SK-N-SH (cell line): ENCODE results near the gene MED27. TPM values are rescaled to one million over a fixed set of nuclear protein-coding genes. Genes with fewer than 3 reads are reported as not detected.

Experiments
- CTCF ChIA-PET: fragments of 300-600, 350-600 bp; formaldehyde crosslinking; extraction: SDS; loops from one replicate; lab custom pipeline; 2021; lab: Yijun Ruan, JAX
- POLR2A ChIA-PET: fragments of 350-600 bp; sonication (Branson Sonifier 250); formaldehyde crosslinking; extraction: SDS; loops from one replicate; lab custom pipeline; 2020; ENCODE audit warnings: antibody characterized with exemption, inconsistent platforms; lab: Yijun Ruan, JAX
- DNase-seq: peaks from one replicate; pipeline ENCODE4 v3.0.0; 2012
- H2AFZ ChIP-seq: fragments of 200-600 bp; sonication (generic); 2 replicates; pipeline ENCODE4 v1.8.1; 2016; ENCODE audit warnings: antibody characterized with exemption, mild to moderate bottlenecking, low read depth
- H3F3A ChIP-seq: fragments of 200-600 bp; sonication (generic); replicated peaks from 2 replicates; pipeline ENCODE3; 2016; ENCODE audit warnings: antibody characterized with exemption, mild to moderate bottlenecking; ENCODE audit not compliant: insufficient read depth
- H3K27ac ChIP-seq, 2 experiments: fragments of 200-500 bp in 1 of 2; fragments of 200-600 bp in 1 of 2; sonication (Bioruptor generic) in 1 of 2; sonication (generic), shearing (Covaris generic) in 1 of 2; 2 replicates each; pipeline versions ENCODE4 v1.5.1 to v1.6.1; 2014 to 2016; ENCODE audit warnings: low read depth in 2 of 2, inconsistent platforms in 1 of 2, low read length in 1 of 2, mild to moderate bottlenecking in 1 of 2, mixed read lengths in 1 of 2
- H3K27me3 ChIP-seq: fragments of 200-600 bp; sonication (generic), shearing (Covaris generic); 2 replicates; pipeline ENCODE4 v1.6.1; 2016; ENCODE audit warnings: mixed run types; ENCODE audit not compliant: insufficient read depth
- H3K36me3 ChIP-seq, 2 experiments: fragments of 200-500 bp in 1 of 2; fragments of 200-600 bp in 1 of 2; sonication (Bioruptor generic) in 1 of 2; sonication (generic) in 1 of 2; replicated peaks in 1 of 2; 2 replicates each; pipeline versions ENCODE3 to v1.5.1; 2014 to 2016; ENCODE audit warnings: low read length in 1 of 2, mild to moderate bottlenecking in 1 of 2; ENCODE audit not compliant: insufficient read depth in 2 of 2, control insufficient read depth in 1 of 2
- H3K4me1 ChIP-seq, 2 experiments: fragments of 200-500 bp in 1 of 2; fragments of 200-600 bp in 1 of 2; sonication (Bioruptor generic) in 1 of 2; sonication (generic), shearing (Covaris generic) in 1 of 2; 2 replicates each; pipeline versions ENCODE4 v1.5.1 to v1.6.1; 2014 to 2016; ENCODE audit warnings: low read depth in 1 of 2, low read length in 1 of 2, mixed run types in 1 of 2; ENCODE audit not compliant: insufficient read depth in 2 of 2, control insufficient read depth in 1 of 2
- H3K4me2 ChIP-seq: fragments of 200-600 bp; sonication (generic), shearing (Covaris generic); 2 replicates; pipeline ENCODE4 v1.6.1; 2017; ENCODE audit warnings: mixed run types
- H3K4me3 ChIP-seq, 2 experiments: fragments of 200-500 bp in 1 of 2; fragments of 200-600 bp in 1 of 2; sonication (Bioruptor generic) in 1 of 2; sonication (generic), shearing (Covaris generic) in 1 of 2; 2 replicates each; pipeline versions ENCODE4 v1.5.1 to v1.8.1; 2014 to 2016; ENCODE audit warnings: low read depth in 2 of 2, inconsistent platforms in 1 of 2, low read length in 1 of 2, mild to moderate bottlenecking in 1 of 2, mixed read lengths in 1 of 2, moderate library complexity in 1 of 2
- H3K79me2 ChIP-seq: fragments of 200-600 bp; sonication (generic); 2 replicates; pipeline ENCODE4 v1.8.1; 2017; ENCODE audit warnings: mild to moderate bottlenecking; ENCODE audit not compliant: insufficient read depth
- H3K9ac ChIP-seq: fragments of 200-600 bp; sonication (generic); 2 replicates; pipeline ENCODE4 v1.6.1; 2017; ENCODE audit warnings: mixed run types
- H3K9me2 ChIP-seq: fragments of 200-600 bp; sonication (generic); 2 replicates; pipeline ENCODE4 v1.6.1; 2017; ENCODE audit warnings: mixed run types
- H3K9me3 ChIP-seq: fragments of 200-600 bp; sonication (generic); 2 replicates; pipeline ENCODE4 v1.6.1; 2017; ENCODE audit warnings: mixed run types, mild to moderate bottlenecking, moderate library complexity
- H4K20me1 ChIP-seq: fragments of 200-600 bp; sonication (generic); 2 replicates; pipeline ENCODE4 v1.6.1; 2017; ENCODE audit warnings: mild to moderate bottlenecking, mixed run types; ENCODE audit not compliant: insufficient read depth
- CHD2 ChIP-seq: fragments of 150-350 bp; IDR thresholded peaks from 2 replicates; pipeline ENCODE4 v1.6.1; 2018; ENCODE audit warnings: low read length; ENCODE audit not compliant: partially characterized antibody
- CTCF ChIP-seq: fragments of 200-600 bp; sonication (generic); IDR thresholded peaks from 2 replicates; pipeline ENCODE4 v1.6.1; 2017; ENCODE audit warnings: antibody characterized with exemption, mild to moderate bottlenecking, moderate library complexity
- ELF1 ChIP-seq: IDR thresholded peaks from 2 replicates; pipeline ENCODE4 v1.4.0; 2012
- FOSL2 ChIP-seq: IDR thresholded peaks from 2 replicates; pipeline ENCODE4 v1.4.0; 2012; ENCODE audit warnings: low read depth, mild to moderate bottlenecking, moderate library complexity, borderline replicate concordance
- FOXM1 ChIP-seq: IDR thresholded peaks from 2 replicates; pipeline ENCODE4 v1.4.0; 2012; ENCODE audit warnings: low read depth, mild to moderate bottlenecking
- GABPA ChIP-seq: IDR thresholded peaks from 2 replicates; pipeline ENCODE4 v1.4.0; 2012; ENCODE audit warnings: low read depth, mild to moderate bottlenecking
- IRF3 ChIP-seq: fragments of 150-350 bp; IDR thresholded peaks from 2 replicates; pipeline ENCODE4 v1.6.1; 2016; ENCODE audit warnings: mild to moderate bottlenecking, low read depth, low read length
- JUND ChIP-seq: IDR thresholded peaks from 2 replicates; pipeline ENCODE4 v1.4.0; 2012
- MAX ChIP-seq: IDR thresholded peaks from 2 replicates; pipeline ENCODE4 v1.4.0; 2012; ENCODE audit warnings: low read depth
- MXI1 ChIP-seq: IDR thresholded peaks from 2 replicates; pipeline ENCODE4 v1.6.1; 2012; ENCODE audit warnings: mild to moderate bottlenecking, low read depth, low read length, improper control_type of control experiment
- NFIC ChIP-seq: IDR thresholded peaks from 2 replicates; pipeline ENCODE4 v1.4.0; 2012; ENCODE audit warnings: borderline replicate concordance
- NRF1 ChIP-seq: IDR thresholded peaks from 2 replicates; pipeline ENCODE4 v1.6.1; 2012; ENCODE audit warnings: low read depth, mild to moderate bottlenecking, low read length
- PBX3 ChIP-seq: IDR thresholded peaks from 2 replicates; pipeline ENCODE4; 2012
- RCOR1 ChIP-seq: fragments of 150-350 bp; IDR thresholded peaks from 2 replicates; pipeline ENCODE4 v1.6.1; 2017; ENCODE audit warnings: antibody characterized with exemption, low read length
- REST ChIP-seq: IDR thresholded peaks from 2 replicates; pipeline ENCODE4 v1.6.1; 2012; ENCODE audit warnings: mild to moderate bottlenecking, low read depth, low read length, moderate library complexity
- SIN3A ChIP-seq: IDR thresholded peaks from 2 replicates; pipeline ENCODE4 v1.6.1; 2012; ENCODE audit warnings: low read depth, mild to moderate bottlenecking, low read length, moderate library complexity, borderline replicate concordance
- SMC3 ChIP-seq: IDR thresholded peaks from 2 replicates; pipeline ENCODE4 v1.6.1; 2012; ENCODE audit warnings: low read depth, low read length, improper control_type of control experiment
- TAF1 ChIP-seq: IDR thresholded peaks from 2 replicates; pipeline ENCODE4 v1.6.1; 2012; ENCODE audit warnings: low read depth, mild to moderate bottlenecking, low read length, moderate library complexity, borderline replicate concordance
- TEAD4 ChIP-seq: IDR thresholded peaks from 2 replicates; pipeline ENCODE4 v1.4.0; 2012; ENCODE audit warnings: mild to moderate bottlenecking, borderline replicate concordance; ENCODE audit not compliant: insufficient read depth
- USF2 ChIP-seq: fragments of 150-350 bp; IDR thresholded peaks from 2 replicates; pipeline ENCODE4 v1.6.1; 2017; ENCODE audit warnings: antibody characterized with exemption, low read length, low read depth, borderline replicate concordance
- WGBS: methylation state at CpG from one replicate; pipeline ENCODE4 v1.1.6; 2017; ENCODE audit warnings: low lambda C conversion rate; 5-methylcytosine and 5-hydroxymethylcytosine counted together
- polyA plus RNA-seq, 3 experiments: library from polyadenylated mRNA; depleted of rRNA; stranded (reverse); fragments of >200 nt; gene quantifications; 2 replicates each; pipeline ENCODE4 v1.2.3, GENCODE V29; 2012

MED27 gene
- polyA plus RNA-seq, 1 of the 3 experiments (the other 2 are of a cell fraction): 35.0 TPM

- POLR2A ChIA-PET: no interaction called here
- H3K27ac ChIP-seq: peak overlapping the region in 1 of 2 experiments; percentile 50; a peak in 2 of 4 replicates
- CTCF ChIA-PET: interaction anchor here (0.8 to 1.4 kb wide), 3 partner anchors 14 to 118 kb away, joined by 3 read pairs; no protein-coding TSS in a partner anchor
These were observed 76.4 kb downstream of the MED27 start for GRCh38 chr9:132003319-132003704.

More at GRCh38 chr9:132003319-132003704, 76.4 kb downstream of the MED27 start:
- peaks cover 33 to 40% of the 10 kb centered on the region in 2 experiments for H3K4me1 ChIP-seq
- H4K20me1 ChIP-seq: no peaks in the 10 kb centered on the region; the same call in 1 of the 2 replicates
- no peak overlapping the region for H2AFZ ChIP-seq
- WGBS: 85% methylated on average over 4 of the region's 5 CpGs
- H3K4me3 ChIP-seq: no peak overlapping the region
- peaks cover 0 to 6% of the 10 kb centered on the region in 2 experiments for H3K36me3 ChIP-seq
- H3K9me2 ChIP-seq: no peaks in the 10 kb centered on the region
- 0 out of 2 replicates have a peak, but pooled peaks cover 6% of the 10 kb centered on the region for H3K9me3 ChIP-seq
- H3K27me3 ChIP-seq: no peaks in the 10 kb centered on the region
- TF ChIP-seq NRF1 (no peak), CTCF (no peak), SMC3 (no peak), IRF3 (no peak), MAX (no peak), USF2 (no peak), RCOR1 (no peak), GABPA (no peak), PBX3 (no peak), SIN3A (no peak), CHD2 (no peak), FOSL2 (no peak), JUND (no peak), NFIC (no peak), TAF1 (no peak), TEAD4 (no peak), MXI1 (no peak), FOXM1 (no peak), ELF1 (no peak), REST (no peak)
- H3K4me2 ChIP-seq: no peak overlapping the region
- no peak overlapping the region for H3K9ac ChIP-seq
- DNase-seq: no peak
- H3K79me2 ChIP-seq: no peaks in the 10 kb centered on the region; the same call in 1 of the 2 replicates
- peaks cover 7% of the 10 kb centered on the region for H3F3A ChIP-seq
